Epithelial cell of proximal tubule (primary cell): ENCODE results near the gene TLR3. TPM values are rescaled to one million over a fixed set of nuclear protein-coding genes. Genes with fewer than 3 reads are reported as not detected.

Source experiments
- DNase-seq: peaks from one replicate; pipeline ENCODE4 v3.0.0-alpha.2; 2011; ENCODE audit warnings: low read depth
- H3K4me3 ChIP-seq: 2 replicates; pipeline ENCODE4 v1.5.1; 2011; ENCODE audit warnings: low read depth, mild to moderate bottlenecking, low read length
- total RNA-seq: library from RNA; depleted of rRNA; stranded (reverse); fragments of >200 nt; gene quantifications from 2 replicates; pipeline ENCODE4 v1.2.3, GENCODE V29; 2015
- TF ChIP-seq, protein P1 (sequence below): conservative IDR thresholded peaks from 2 replicates; pipeline ENCODE4 v1.5.1; 2012; ENCODE audit warnings: low read depth, mild to moderate bottlenecking, low read length

The TLR3 gene
- total RNA-seq, 1 donor from 2014 or later, result 4.7 TPM

DNA sequence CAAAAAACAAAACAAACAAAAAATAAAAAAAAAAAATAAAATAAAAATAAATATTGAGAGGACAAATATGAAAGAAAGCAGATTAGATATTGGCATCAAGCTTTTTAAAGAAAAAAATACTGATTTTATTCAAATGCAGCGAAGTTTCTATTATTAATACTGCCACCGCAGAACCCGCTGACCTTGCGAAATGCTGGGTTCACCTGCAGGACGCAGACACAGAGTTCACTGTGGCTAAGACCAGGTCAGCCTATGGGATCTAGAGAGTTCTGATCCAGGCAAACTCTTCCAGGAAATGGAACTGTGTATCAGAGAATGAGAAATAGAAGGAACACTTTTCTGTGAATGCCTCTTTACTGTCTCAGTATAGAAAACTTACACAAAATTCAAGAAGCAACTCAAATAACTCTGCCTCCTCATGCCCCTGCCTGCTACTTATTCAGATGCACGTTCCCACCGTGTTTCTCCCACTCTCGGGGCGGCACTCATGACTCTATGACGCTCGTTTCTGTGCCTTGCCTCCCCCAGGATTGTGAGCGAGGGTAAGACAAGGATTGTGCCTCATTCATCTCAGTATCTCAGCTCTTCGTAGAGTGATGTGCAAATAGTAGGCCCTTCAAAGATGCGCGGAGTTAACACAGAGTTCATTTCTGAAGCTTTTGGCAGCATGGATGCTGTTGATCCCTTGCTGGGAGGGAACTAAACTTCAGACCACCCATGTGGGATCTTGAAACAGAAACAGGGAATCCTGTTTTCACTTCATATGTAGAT is 44.1 kb upstream of the TLR3 start:
- TF ChIP-seq, protein P1, sequence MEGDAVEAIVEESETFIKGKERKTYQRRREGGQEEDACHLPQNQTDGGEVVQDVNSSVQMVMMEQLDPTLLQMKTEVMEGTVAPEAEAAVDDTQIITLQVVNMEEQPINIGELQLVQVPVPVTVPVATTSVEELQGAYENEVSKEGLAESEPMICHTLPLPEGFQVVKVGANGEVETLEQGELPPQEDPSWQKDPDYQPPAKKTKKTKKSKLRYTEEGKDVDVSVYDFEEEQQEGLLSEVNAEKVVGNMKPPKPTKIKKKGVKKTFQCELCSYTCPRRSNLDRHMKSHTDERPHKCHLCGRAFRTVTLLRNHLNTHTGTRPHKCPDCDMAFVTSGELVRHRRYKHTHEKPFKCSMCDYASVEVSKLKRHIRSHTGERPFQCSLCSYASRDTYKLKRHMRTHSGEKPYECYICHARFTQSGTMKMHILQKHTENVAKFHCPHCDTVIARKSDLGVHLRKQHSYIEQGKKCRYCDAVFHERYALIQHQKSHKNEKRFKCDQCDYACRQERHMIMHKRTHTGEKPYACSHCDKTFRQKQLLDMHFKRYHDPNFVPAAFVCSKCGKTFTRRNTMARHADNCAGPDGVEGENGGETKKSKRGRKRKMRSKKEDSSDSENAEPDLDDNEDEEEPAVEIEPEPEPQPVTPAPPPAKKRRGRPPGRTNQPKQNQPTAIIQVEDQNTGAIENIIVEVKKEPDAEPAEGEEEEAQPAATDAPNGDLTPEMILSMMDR, result no peak
- no peak for DNase-seq
- no peak overlapping the region for H3K4me3 ChIP-seq

DNA sequence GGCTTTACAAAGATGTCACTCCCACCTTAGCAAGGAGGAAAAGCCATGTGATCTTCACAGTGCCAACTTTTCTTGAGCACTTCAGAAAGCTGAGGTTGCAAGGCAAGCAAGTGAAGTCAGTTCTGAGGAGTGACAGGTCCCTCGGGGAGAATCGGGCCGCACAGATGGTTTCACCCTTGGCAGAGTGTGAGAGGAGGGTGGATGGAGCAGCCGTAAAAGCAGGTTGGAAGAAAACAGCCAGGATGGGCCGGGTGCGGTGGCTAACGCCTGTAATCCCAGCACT is 43.6 kb upstream of the TLR3 start:
- TF ChIP-seq, protein P1, result no peak
- no peak for DNase-seq
- no peak overlapping the region for H3K4me3 ChIP-seq

DNA sequence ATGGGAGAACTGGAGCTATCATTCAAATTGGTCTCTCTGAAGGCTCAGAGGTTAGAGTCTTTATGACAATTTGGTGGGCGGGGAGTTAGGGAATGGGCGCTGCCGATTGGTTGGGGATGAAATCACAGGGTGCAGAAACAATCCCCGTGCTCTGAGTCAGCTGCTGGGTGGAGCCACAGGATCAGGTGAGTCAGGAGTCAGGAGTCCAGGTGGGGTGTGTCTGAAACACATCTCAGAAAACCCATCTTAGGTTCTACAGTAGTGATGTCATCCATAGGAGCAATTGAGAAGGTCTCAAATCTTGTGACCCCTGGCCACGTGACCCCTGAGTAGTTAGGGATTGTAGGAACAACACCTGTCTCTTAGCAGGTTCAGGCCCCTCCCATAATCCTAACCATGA is 41.6 kb upstream of the TLR3 start:
- DNase-seq, result no peak

DNA sequence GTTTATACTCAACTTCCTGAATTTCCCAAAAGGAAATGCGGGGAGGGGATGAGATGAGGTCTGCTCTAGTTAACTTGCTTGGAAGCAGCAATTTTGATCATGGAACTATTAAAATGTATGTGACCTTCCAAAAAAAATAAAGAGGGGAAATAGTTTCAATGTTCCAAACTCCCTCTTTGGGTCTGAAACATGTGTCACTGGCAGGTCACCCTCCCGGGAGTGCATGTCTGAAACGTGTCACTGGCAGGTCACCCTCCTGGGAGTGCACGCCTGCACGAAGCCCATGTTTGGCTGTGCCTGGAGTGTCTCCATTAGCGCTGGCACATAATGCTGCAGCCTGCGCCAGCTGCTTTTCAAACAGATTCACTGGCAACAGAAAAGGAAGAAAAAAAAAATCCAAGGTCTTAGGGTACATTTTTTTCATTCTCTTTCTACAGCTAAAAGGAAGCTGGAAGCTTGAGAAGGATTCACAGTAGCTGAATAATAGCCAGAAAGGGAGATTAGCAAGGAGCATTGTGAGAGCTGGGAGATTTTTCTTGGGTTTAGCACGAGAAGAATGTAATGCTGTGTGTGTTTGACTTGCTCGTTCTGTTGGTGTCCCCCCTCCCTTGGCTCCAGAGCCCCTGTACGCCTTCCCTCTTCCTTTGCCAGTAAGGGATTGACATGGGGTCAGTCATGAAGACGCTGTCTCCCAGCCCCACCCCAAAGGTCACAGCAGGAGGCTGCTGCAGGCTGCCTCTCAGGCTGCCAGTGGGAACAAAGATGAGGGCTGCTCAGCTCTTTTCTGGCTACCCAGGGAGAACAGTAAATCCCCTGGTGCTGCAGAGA is 39.2 kb upstream of the TLR3 start:
- DNase-seq, result no peak
- TF ChIP-seq, protein P1, result no peak
- no peak overlapping the region for H3K4me3 ChIP-seq

More for the DNA sequence above, 41.6 kb upstream of the TLR3 start:
- no peak overlapping the region for H3K4me3 ChIP-seq
- TF ChIP-seq, protein P1, result no peak

DNA sequence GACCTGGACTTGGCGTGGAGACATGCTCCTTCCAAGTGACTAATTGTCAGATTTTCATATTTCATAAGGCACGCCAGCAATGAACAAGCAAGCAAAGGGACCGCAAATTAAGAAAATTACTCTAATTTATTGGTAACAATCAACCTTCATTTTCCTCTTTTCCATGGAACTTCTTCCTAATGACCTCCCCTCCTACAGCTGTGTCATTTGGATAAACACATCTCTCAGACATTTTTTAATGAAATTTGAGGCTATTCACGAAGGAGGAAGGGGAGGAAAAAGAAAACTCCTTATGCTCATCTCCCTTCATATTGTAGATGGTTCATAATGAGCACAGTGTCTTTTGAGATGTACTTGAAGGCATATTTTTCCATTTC is 38.6 kb upstream of the TLR3 start:
- DNase-seq, result no peak
- no peak overlapping the region for H3K4me3 ChIP-seq
- TF ChIP-seq, protein P1, result no peak

DNA sequence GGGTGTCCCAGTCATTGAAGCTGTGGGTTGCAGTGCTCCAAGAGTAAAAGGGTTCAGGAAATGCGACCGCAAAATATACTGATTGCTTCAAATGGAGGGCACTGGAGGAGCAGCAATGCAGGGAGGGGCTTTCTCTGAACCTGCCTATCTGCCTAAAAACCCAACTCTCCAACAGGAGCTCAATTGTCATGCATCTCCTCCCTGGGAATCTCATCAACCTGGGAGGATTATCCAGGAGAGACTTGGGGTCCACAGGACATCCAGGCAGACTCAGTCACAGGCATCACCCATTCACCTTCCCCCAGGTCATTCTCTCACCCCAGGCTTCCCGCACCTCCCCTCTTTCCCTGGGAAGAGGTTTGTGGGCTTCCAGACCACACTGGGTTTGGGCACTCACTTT is 38.2 kb upstream of the TLR3 start:
- H3K4me3 ChIP-seq, result no peak overlapping the region
- TF ChIP-seq, protein P1, result no peak
- no peak for DNase-seq
